RWPE1 (cell line): Measurements from ENCODE around the gene STAT5B.
"Not testable (repeated sequence)": the region's sequence is repeated elsewhere in the genome, so short reads cannot be mapped to it uniquely, and the experiment has no call there.

ENCODE experiments used
- CTCF ChIA-PET: fragments of 350-600 bp; sonication (Branson Sonifier 250); formaldehyde crosslinking; extraction: SDS; loops from one replicate; lab custom pipeline; 2021; lab: Yijun Ruan, JAX
- POLR2A ChIA-PET: fragments of 400-600 bp; formaldehyde crosslinking; extraction: SDS; loops from one replicate; lab custom pipeline; 2020; ENCODE audit warnings: antibody characterized with exemption; ENCODE audit not compliant: low non-redundant PET; lab: Yijun Ruan, JAX
- DNase-seq: peaks from one replicate; pipeline ENCODE4 v3.0.0; 2012; ENCODE audit warnings: low spot score
- H3K27ac ChIP-seq: fragments of 450-650 bp; 2 replicates; pipeline ENCODE4 v1.5.1; 2017
- CTCF ChIP-seq: fragments of 450-650 bp; conservative IDR thresholded peaks from 2 replicates; pipeline ENCODE4 v1.5.1; 2017; ENCODE audit warnings: low read depth, mild to moderate bottlenecking

The STAT5B gene

GRCh38 chr17:42304187-42305030, 28.2 kb upstream of the STAT5B start:
- no peak for DNase-seq
- no peak for TF ChIP-seq CTCF
- no peak overlapping the region for H3K27ac ChIP-seq
- CTCF ChIA-PET, result no interaction called here
- POLR2A ChIA-PET, result no interaction called here

DNA sequence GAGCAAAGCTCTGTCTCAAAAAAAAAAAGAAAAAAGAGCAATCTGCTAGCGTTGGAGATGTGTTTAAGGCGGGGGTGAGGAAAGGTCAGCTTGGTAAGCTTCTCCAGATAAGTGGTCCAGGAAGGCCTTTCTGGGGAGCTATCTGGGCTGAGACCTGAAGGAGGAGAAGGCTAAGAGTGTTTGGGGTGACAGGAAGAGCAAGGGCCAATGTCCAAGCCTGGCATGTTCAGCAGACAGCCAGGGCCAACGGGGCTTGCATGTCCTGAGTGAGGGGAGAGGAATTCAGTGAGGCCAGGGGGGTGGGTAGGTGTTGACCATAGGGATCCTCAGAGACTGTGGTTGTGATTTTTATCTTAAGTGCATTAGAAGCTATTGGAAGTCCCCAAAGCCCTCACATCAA, 27.5 kb upstream of the STAT5B start:
- POLR2A ChIA-PET, result interaction anchor here (0.6 kb wide), 1 partner anchor 470 kb away, joined by 6 read pairs; no protein-coding TSS in a partner anchor
- CTCF ChIA-PET, result interaction anchor here (0.9 kb wide), 1 partner anchor 10 kb away, joined by 7 read pairs; no protein-coding TSS in a partner anchor
- H3K27ac ChIP-seq, result no peak overlapping the region

DNA sequence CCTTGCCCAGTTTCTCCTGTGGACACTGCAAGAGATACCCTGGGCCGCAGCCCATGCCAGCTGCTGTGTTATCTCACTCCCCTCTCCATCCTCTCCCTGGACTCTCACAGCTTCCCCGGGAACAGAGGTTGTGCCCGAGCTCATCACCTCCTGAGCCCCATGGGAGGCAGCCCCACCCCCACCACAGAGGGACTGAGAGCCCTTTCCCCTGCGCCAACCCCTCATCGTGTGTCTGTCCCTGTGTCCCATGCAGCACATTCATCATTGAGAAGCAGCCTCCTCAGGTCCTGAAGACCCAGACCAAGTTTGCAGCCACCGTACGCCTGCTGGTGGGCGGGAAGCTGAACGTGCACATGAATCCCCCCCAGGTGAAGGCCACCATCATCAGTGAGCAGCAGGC, 24.8 kb upstream of the STAT5B start:
- DNase-seq, result no peak
- no peak overlapping the region for H3K27ac ChIP-seq
- ChIA-PET CTCF (no interaction called here), POLR2A (no interaction called here)
- no peak for TF ChIP-seq CTCF

More for the DNA sequence above, 27.5 kb upstream of the STAT5B start:
- TF ChIP-seq CTCF, result no peak
- DNase-seq, result no peak

- H3K27ac ChIP-seq, CTCF ChIA-PET, DNase-seq, POLR2A ChIA-PET: not testable (repeated sequence)
Measured at GRCh38 chr17:42299913-42300312, 23.7 kb upstream of the STAT5B start.

DNA sequence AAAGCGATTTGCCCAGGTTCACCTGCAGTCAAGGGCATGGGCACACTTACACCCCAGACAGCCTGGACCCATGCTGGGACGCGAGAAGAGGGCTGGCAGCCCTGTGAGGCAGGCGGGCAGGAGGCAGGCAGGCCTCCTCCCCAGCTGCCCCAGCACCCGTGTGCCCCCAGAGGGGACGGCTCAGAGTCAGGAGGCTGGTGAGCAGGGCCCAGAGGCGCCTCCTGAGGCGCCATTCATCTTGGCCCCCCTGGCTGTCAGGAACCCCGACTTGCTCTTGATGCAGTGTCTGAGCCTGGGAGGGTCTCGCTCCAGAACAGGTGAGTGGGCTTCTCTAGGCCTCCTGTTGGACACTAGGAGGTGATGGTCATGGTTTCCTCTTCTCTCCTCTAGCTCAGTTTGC, 23.2 kb upstream of the STAT5B start:
- CTCF ChIA-PET, result interaction anchor here (0.7 kb wide), 1 partner anchor 233 kb away, joined by 5 read pairs; no protein-coding TSS in a partner anchor
- H3K27ac ChIP-seq, DNase-seq, POLR2A ChIA-PET: not testable (repeated sequence)

DNA sequence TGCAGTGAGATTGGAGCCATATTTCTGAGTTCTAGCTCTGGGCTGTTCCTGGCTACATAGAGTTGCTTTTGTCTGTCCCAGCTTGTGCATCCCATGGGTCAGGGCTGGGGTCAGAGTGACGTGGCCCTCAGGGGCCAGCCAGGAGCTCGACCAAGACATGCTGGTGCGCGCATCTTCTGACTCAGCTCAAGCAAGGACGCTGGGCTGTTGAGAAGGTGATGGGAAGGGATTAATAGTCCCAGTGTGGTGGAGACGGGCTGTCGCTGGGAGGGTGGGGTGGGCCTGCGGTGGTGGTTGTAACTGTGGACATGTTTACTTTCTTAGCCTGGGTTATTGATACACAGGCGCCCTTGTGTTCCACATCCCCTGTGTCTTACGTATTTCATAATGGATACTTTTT, 21.6 kb upstream of the STAT5B start:
- peak overlapping the region; percentile 56 for H3K27ac ChIP-seq
- DNase-seq, CTCF ChIA-PET, POLR2A ChIA-PET: not testable (repeated sequence)

- DNase-seq, result no peak
- ChIA-PET POLR2A (no interaction called here), CTCF (interaction anchor here (0.6 to 1.7 kb wide), 2 partner anchors 16 to 75 kb away, joined by 3 to 5 read pairs; no protein-coding TSS in a partner anchor)
- no peak for TF ChIP-seq CTCF
- no peak overlapping the region for H3K27ac ChIP-seq
Measured at GRCh38 chr17:42296012-42296411, 19.8 kb upstream of the STAT5B start.
